CD4-positive, alpha-beta T cell (primary cell): ENCODE results near the gene CTSV. TPM values are rescaled to one million over a fixed set of nuclear protein-coding genes. Genes with fewer than 3 reads are reported as not detected.

ENCODE experiments used
- ATAC-seq: fragments of 200-7000 bp; cut with Tn5 transposase; one replicate; pipeline ENCODE4 v1.10.0; 2022; ENCODE audit warnings: mild to moderate bottlenecking; ENCODE audit not compliant: poor library complexity
- CTCF ChIA-PET: fragments of 350-600 bp; sonication (Branson Sonifier 250); formaldehyde crosslinking; loops from one replicate; lab custom pipeline; 2021; ENCODE audit warnings: antibody characterized with exemption, inconsistent platforms; lab: Charles Lee
- POLR2A ChIA-PET: fragments of 350-600 bp; sonication (Branson Sonifier 250); formaldehyde crosslinking; loops from one replicate; lab custom pipeline; 2021; ENCODE audit warnings: antibody characterized with exemption, inconsistent platforms; lab: Charles Lee
- DNase-seq, 14 experiments: peaks; one replicate each; pipeline ENCODE4 v3.0.0-alpha.2; 2013 to 2020; ENCODE audit warnings: mixed read lengths in 2 of 14
- H3K27ac ChIP-seq, 2 donors: one replicate each; pipeline versions ENCODE4 v1.5.1 to v1.7.0; 2013; ENCODE audit warnings: low read length in 2 of 2, low read depth in 1 of 2, mild to moderate bottlenecking in 1 of 2
- H3K27me3 ChIP-seq, 2 experiments: 1 replicate in 1 of 2; 2 replicates in 1 of 2; pipeline versions ENCODE4 v1.6.1 to v1.7.0; 2013; ENCODE audit warnings: low read length in 2 of 2, control low read depth in 1 of 2, mild to moderate bottlenecking in 1 of 2, moderate library complexity in 1 of 2; ENCODE audit not compliant: insufficient read depth in 2 of 2, control insufficient read depth in 1 of 2
- H3K36me3 ChIP-seq: one replicate; pipeline ENCODE4 v1.6.1; 2013; ENCODE audit warnings: low read length, control low read depth; ENCODE audit not compliant: insufficient read depth
- H3K4me1 ChIP-seq: one replicate; pipeline ENCODE4 v1.6.1; 2013; ENCODE audit warnings: low read length, control low read depth; ENCODE audit not compliant: insufficient read depth
- H3K4me3 ChIP-seq: one replicate; pipeline ENCODE4 v1.5.1; 2013; ENCODE audit warnings: mild to moderate bottlenecking, low read length, moderate library complexity
- H3K9me3 ChIP-seq, 2 experiments: 1 replicate in 1 of 2; 2 replicates in 1 of 2; pipeline versions ENCODE4 v1.6.1 to v1.7.0; 2013; ENCODE audit warnings: low read length in 2 of 2, mild to moderate bottlenecking in 2 of 2, control low read depth in 1 of 2, moderate library complexity in 1 of 2; ENCODE audit not compliant: control insufficient read depth in 1 of 2, insufficient read depth in 1 of 2
- H3K27ac Mint-ChIP-seq: one replicate; pipeline ENCODE4 v1.8.0; 2020; ENCODE audit warnings: mixed read lengths
- H3K27me3 Mint-ChIP-seq: one replicate; pipeline ENCODE4 v1.8.0; 2021; ENCODE audit warnings: mixed read lengths
- H3K36me3 Mint-ChIP-seq: one replicate; pipeline ENCODE4 v1.8.0; 2021; ENCODE audit warnings: low read depth, mixed read lengths
- H3K4me1 Mint-ChIP-seq: one replicate; pipeline ENCODE4 v1.8.0; 2021; ENCODE audit warnings: low read depth, mixed read lengths
- H3K4me3 Mint-ChIP-seq: one replicate; pipeline ENCODE4 v1.8.0; 2020; ENCODE audit warnings: mild to moderate bottlenecking, mixed read lengths
- H3K9me3 Mint-ChIP-seq: one replicate; pipeline ENCODE4 v1.8.0; 2020; ENCODE audit warnings: mixed read lengths
- intact Hi-C, 2 experiments: fragments of 100-400 bp; cut with DNase I in 1 of 2; cut with micrococcal nuclease in 1 of 2; formaldehyde crosslinking; loops; one replicate each; pipeline versions ENCODE4 v1.15.1 to v1.9.0; 2023 to 2025; cut with DNase I, micrococcal nuclease
- total RNA-seq, 174 experiments: library from RNA in 2 of 174; stranded (reverse) in 2 of 174; gene quantifications; one replicate each; pipeline ENCODE4 v1.2.3 and lab custom pipeline; 2021 to 2026
- TF ChIP-seq, protein P1 (sequence below): fragments of 200-600 bp; IDR thresholded peaks from one replicate; pipeline ENCODE4 v1.8.0; 2022; ENCODE audit warnings: antibody characterized with exemption, mild to moderate bottlenecking

Gene CTSV
- total RNA-seq, 2 experiments from 2014 or later, result 0.11 TPM; not detected in 1

DNA sequence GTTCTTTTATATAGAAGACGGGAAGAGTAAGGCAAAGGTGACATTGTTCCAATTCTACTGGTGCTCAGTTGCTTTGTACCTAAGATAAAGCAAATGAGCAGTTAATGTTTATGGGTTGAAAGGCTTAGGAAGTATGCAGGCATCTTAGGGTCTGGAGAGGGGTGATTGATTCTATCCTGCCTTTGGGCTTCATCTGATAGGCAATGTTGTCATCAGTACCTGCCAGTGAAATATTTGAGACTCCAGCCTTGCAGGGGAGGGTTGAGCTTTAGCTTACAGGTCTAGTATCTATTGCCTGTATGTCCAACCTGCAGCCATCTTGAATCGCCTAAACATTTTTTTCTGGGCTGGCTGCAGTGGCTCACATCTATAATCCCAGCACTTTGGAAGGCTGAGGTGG lies 13.8 kb upstream of the CTSV start:
- ChIA-PET CTCF (interaction anchor here (1.5 kb wide), 1 partner anchor 14 kb away, joined by 3 read pairs; the partner anchor contains the start of gene CTSV), POLR2A (no interaction called here)
- Histone ChIP-seq H3K9me3 (no peaks in the 10 kb centered on the region), H3K27ac (no peak overlapping the region), H3K36me3 (no peaks in the 10 kb centered on the region), H3K4me3 (no peak overlapping the region), H3K27me3 (peaks cover 6 to 7% of the 10 kb centered on the region in 2 experiments), H3K4me1 (no peaks in the 10 kb centered on the region)
- Mint-ChIP-seq H3K9me3 (no peaks in the 10 kb centered on the region), H3K4me1 (no peaks in the 10 kb centered on the region), H3K4me3 (no peak overlapping the region), H3K27ac (no peak overlapping the region), H3K27me3 (peaks cover 48% of the 10 kb centered on the region), H3K36me3 (no peaks in the 10 kb centered on the region)
- intact Hi-C loops, result no loop called here
- DNase-seq, result no peak
- TF ChIP-seq, protein P1, sequence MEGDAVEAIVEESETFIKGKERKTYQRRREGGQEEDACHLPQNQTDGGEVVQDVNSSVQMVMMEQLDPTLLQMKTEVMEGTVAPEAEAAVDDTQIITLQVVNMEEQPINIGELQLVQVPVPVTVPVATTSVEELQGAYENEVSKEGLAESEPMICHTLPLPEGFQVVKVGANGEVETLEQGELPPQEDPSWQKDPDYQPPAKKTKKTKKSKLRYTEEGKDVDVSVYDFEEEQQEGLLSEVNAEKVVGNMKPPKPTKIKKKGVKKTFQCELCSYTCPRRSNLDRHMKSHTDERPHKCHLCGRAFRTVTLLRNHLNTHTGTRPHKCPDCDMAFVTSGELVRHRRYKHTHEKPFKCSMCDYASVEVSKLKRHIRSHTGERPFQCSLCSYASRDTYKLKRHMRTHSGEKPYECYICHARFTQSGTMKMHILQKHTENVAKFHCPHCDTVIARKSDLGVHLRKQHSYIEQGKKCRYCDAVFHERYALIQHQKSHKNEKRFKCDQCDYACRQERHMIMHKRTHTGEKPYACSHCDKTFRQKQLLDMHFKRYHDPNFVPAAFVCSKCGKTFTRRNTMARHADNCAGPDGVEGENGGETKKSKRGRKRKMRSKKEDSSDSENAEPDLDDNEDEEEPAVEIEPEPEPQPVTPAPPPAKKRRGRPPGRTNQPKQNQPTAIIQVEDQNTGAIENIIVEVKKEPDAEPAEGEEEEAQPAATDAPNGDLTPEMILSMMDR, result no peak
- no peak for ATAC-seq

DNA sequence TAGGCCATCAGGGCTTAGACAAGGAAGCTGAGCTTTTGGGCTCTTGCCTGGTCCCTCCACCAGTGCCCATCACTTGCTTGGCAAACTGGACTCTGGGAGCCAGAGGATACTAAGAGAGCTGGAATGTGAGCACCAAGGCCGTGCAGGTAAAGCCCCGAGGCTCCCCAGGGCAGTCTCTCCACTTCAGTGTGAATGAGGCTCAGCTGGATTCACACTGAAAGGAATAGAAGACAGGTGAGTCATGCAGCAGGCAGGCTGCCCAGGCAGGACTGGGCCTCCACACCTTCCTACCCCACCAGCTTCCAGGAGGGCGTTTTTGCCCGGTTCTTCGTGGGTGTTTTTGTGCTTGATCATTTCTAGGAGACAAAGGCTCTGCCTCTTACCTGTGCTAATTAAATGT lies 7.3 kb upstream of the CTSV start:
- Histone ChIP-seq H3K4me3 (no peak overlapping the region), H3K9me3 (no peaks in the 10 kb centered on the region), H3K36me3 (no peaks in the 10 kb centered on the region), H3K27ac (no peak overlapping the region), H3K4me1 (no peaks in the 10 kb centered on the region), H3K27me3 (peaks cover 5 to 25% of the 10 kb centered on the region in 2 experiments)
- H3K36me3 Mint-ChIP-seq, result no peaks in the 10 kb centered on the region
- no peak for DNase-seq
- intact Hi-C loops, result no loop called here
- H3K27me3 Mint-ChIP-seq, result peaks cover 56% of the 10 kb centered on the region
- no peak overlapping the region for H3K4me3 Mint-ChIP-seq
- ChIA-PET POLR2A (no interaction called here), CTCF (no interaction called here)
- TF ChIP-seq, protein P1, result no peak
- ATAC-seq, result no peak
- peaks cover 1% of the 10 kb centered on the region for H3K9me3 Mint-ChIP-seq
- H3K27ac Mint-ChIP-seq, result no peak overlapping the region
- H3K4me1 Mint-ChIP-seq, result no peaks in the 10 kb centered on the region

DNA sequence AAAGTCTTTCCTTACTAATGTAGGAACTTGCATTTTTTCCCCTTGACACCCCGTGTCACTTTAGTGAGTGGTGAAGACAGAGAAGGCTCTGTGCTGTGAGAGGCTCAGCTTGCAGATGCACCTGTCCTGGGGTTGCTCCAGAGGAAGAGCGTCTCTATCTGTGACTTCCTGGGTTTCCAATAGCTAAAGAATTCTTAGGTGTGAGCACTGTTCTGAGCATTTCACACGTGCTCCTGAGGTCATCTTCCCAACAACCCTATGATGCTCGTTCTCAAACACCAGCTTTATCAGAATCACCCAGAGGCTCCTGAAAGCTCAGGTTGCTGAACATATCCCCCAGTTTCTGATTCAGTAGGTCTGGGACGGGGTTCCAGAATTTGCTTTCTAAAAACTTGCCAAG lies 6.4 kb upstream of the CTSV start:
- ATAC-seq (no peak), DNase-seq (no peak)
- Mint-ChIP-seq H3K4me1 (no peaks in the 10 kb centered on the region), H3K27ac (no peak overlapping the region), H3K27me3 (peaks cover 55% of the 10 kb centered on the region), H3K9me3 (peaks cover 1% of the 10 kb centered on the region), H3K36me3 (no peaks in the 10 kb centered on the region), H3K4me3 (no peak overlapping the region)
- no peaks in the 10 kb centered on the region for H3K4me1 ChIP-seq
- POLR2A ChIA-PET, result no interaction called here
- peaks cover 5 to 32% of the 10 kb centered on the region in 2 experiments for H3K27me3 ChIP-seq
- H3K27ac ChIP-seq, result no peak overlapping the region
- CTCF ChIA-PET, result interaction anchor here (1.2 kb wide), 1 partner anchor 11 kb away, joined by 3 read pairs; no protein-coding TSS in a partner anchor
- no peaks in the 10 kb centered on the region for H3K9me3 ChIP-seq
- no peak overlapping the region for H3K4me3 ChIP-seq
- intact Hi-C loops, result no loop called here
- TF ChIP-seq, protein P1, result no peak
- H3K36me3 ChIP-seq, result no peaks in the 10 kb centered on the region
